Chondrocyte (in vitro differentiated cells): ENCODE data around the gene ANKRD13D. TPM values are rescaled to one million over a fixed set of nuclear protein-coding genes. Genes with fewer than 3 reads are reported as not detected.

ENCODE experiments used
- DNase-seq: peaks from one replicate; pipeline ENCODE4 v3.0.0; 2021; ENCODE audit warnings: mixed read lengths, low spot score
- H3K27ac Mint-ChIP-seq: one replicate; pipeline ENCODE4 v1.8.0; 2021; ENCODE audit warnings: mild to moderate bottlenecking, moderate library complexity, mixed read lengths; ENCODE audit not compliant: unreplicated experiment
- H3K27me3 Mint-ChIP-seq: 2 replicates; pipeline ENCODE4 v1.8.0; 2021; ENCODE audit warnings: low read depth, mixed read lengths
- H3K36me3 Mint-ChIP-seq: 2 replicates; pipeline ENCODE4 v1.8.0; 2021; ENCODE audit warnings: low read depth, mixed read lengths
- H3K4me1 Mint-ChIP-seq: 2 replicates; pipeline ENCODE4 v1.8.0; 2021; ENCODE audit warnings: low read depth, mild to moderate bottlenecking, mixed read lengths
- H3K4me3 Mint-ChIP-seq: one replicate; pipeline ENCODE4 v1.8.0; 2021; ENCODE audit warnings: mild to moderate bottlenecking, moderate library complexity, mixed read lengths; ENCODE audit not compliant: unreplicated experiment
- H3K9me3 Mint-ChIP-seq: 2 replicates; pipeline ENCODE4 v1.8.0; 2021; ENCODE audit warnings: low read depth, mixed read lengths
- CTCF ChIP-seq: fragments of 200-600 bp; sonication (generic); IDR thresholded peaks from 2 replicates; pipeline ENCODE4 v1.5.0; 2021; ENCODE audit warnings: antibody characterized with exemption, mild to moderate bottlenecking, moderate library complexity
- total RNA-seq: library from RNA; stranded (reverse); gene quantifications from 3 replicates; pipeline ENCODE4 v1.2.1, GENCODE V29; 2021

ANKRD13D gene
- total RNA-seq, 1 donor from 2014 or later: 40.0 TPM

GRCh38 chr11:67262731-67263675 lies 26.1 kb upstream of the ANKRD13D start:
- H3K36me3 Mint-ChIP-seq: no peaks in the 10 kb centered on the region
- DNase-seq: no peak
- peaks cover 33% of the 10 kb centered on the region for H3K4me1 Mint-ChIP-seq
- no peaks in the 10 kb centered on the region for H3K9me3 Mint-ChIP-seq
- peak; percentile 92 for TF ChIP-seq CTCF
- H3K4me3 Mint-ChIP-seq: no peak overlapping the region
- H3K27ac Mint-ChIP-seq: peak overlapping the region; percentile 87
- H3K27me3 Mint-ChIP-seq: no peaks in the 10 kb centered on the region

- Mint-ChIP-seq H3K4me3 (no peak overlapping the region), H3K4me1 (peaks cover 43% of the 10 kb centered on the region), H3K27me3 (no peaks in the 10 kb centered on the region), H3K9me3 (no peaks in the 10 kb centered on the region), H3K36me3 (no peaks in the 10 kb centered on the region), H3K27ac (no peak overlapping the region)
- TF ChIP-seq CTCF: no peak
- peak; percentile 9 for DNase-seq
Observed at GRCh38 chr11:67264260-67264659, 24.8 kb upstream of the ANKRD13D start.

GRCh38 chr11:67264877-67265632 lies 24.0 kb upstream of the ANKRD13D start:
- H3K27ac Mint-ChIP-seq: peak overlapping the region; percentile 54

GRCh38 chr11:67265633-67266448 lies 23.3 kb upstream of the ANKRD13D start:
- peak overlapping the region; percentile 73 for H3K4me3 Mint-ChIP-seq
- DNase-seq: peak; percentile 59

More at GRCh38 chr11:67264877-67265632, 24.0 kb upstream of the ANKRD13D start:
- Mint-ChIP-seq H3K4me1 (peaks cover 51% of the 10 kb centered on the region), H3K36me3 (no peaks in the 10 kb centered on the region), H3K27me3 (no peaks in the 10 kb centered on the region), H3K9me3 (no peaks in the 10 kb centered on the region), H3K4me3 (peak overlapping the region; percentile 55)
- no peak for TF ChIP-seq CTCF
- DNase-seq: peak; percentile 38

More at GRCh38 chr11:67265633-67266448, 23.3 kb upstream of the ANKRD13D start:
- Mint-ChIP-seq H3K27ac (peak overlapping the region; percentile 54), H3K27me3 (no peaks in the 10 kb centered on the region), H3K4me1 (peaks cover 59% of the 10 kb centered on the region), H3K36me3 (no peaks in the 10 kb centered on the region), H3K9me3 (no peaks in the 10 kb centered on the region)
- peak; percentile 84 for TF ChIP-seq CTCF
